SK-N-SH treated with all-trans-retinoic acid at 6 μM for 48 hours (cell line): ENCODE results near the gene MPI.

ENCODE experiments used
- ATAC-seq: fragments of 200-7000 bp; cut with Tn5 transposase; 3 replicates; pipeline ENCODE4 v1.9.1; 2020; ENCODE audit warnings: mild to moderate bottlenecking, moderate library complexity
- ARNTL ChIP-seq: fragments of 450-650 bp; formaldehyde crosslinking; IDR thresholded peaks from 2 replicates; pipeline ENCODE4 v1.5.0; 2020; ENCODE audit warnings: low read depth, mild to moderate bottlenecking, moderate library complexity, borderline replicate concordance
- BACH2 ChIP-seq: fragments of 250-450 bp; sonication (Bioruptor Pico); IDR thresholded peaks from 2 replicates; pipeline ENCODE4 v1.9.0; 2021; ENCODE audit warnings: mild to moderate bottlenecking, borderline replicate concordance
- CREB5 ChIP-seq: fragments of 250-450 bp; sonication (Bioruptor Pico); IDR thresholded peaks from 2 replicates; pipeline ENCODE4 v1.5.1; 2020; ENCODE audit warnings: low read depth, mild to moderate bottlenecking, moderate library complexity
- CSDC2 ChIP-seq: fragments of 250-450 bp; sonication (Bioruptor Pico); IDR thresholded peaks from 2 replicates; pipeline ENCODE4 v1.5.0; 2020; ENCODE audit warnings: mild to moderate bottlenecking, moderate library complexity
- CSRNP3 ChIP-seq: fragments of 250-450 bp; sonication (Bioruptor Pico); IDR thresholded peaks from 2 replicates; pipeline ENCODE4 v1.5.1; 2021; ENCODE audit warnings: mild to moderate bottlenecking, moderate library complexity
- ESRRG ChIP-seq: fragments of 250-450 bp; sonication (Bioruptor Pico); IDR thresholded peaks from 2 replicates; pipeline ENCODE4 v1.6.1; 2021; ENCODE audit warnings: mild to moderate bottlenecking
- GLIS3 ChIP-seq: fragments of 250-450 bp; sonication (Bioruptor Pico); IDR thresholded peaks from 2 replicates; pipeline ENCODE4 v1.5.0; 2020; ENCODE audit warnings: mild to moderate bottlenecking, moderate library complexity
- ISL1 ChIP-seq: fragments of 250-450 bp; sonication (Bioruptor Pico); IDR thresholded peaks from 2 replicates; pipeline ENCODE4 v2.1.2; 2022; ENCODE audit warnings: mild to moderate bottlenecking, moderate library complexity
- OSR1 ChIP-seq: fragments of 250-450 bp; sonication (Bioruptor Pico); IDR thresholded peaks from 2 replicates; pipeline ENCODE4 v1.8.0; 2022; ENCODE audit warnings: moderate library complexity, mild to moderate bottlenecking, inconsistent platforms
- PATZ1 ChIP-seq: fragments of 250-450 bp; sonication (Bioruptor Pico); IDR thresholded peaks from 2 replicates; pipeline ENCODE4 v1.8.0; 2020; ENCODE audit warnings: mild to moderate bottlenecking, moderate library complexity, borderline replicate concordance
- POU6F1 ChIP-seq: fragments of 250-450 bp; sonication (Bioruptor Pico); IDR thresholded peaks from 2 replicates; pipeline ENCODE4 v1.8.0; 2021; ENCODE audit warnings: low read depth, mild to moderate bottlenecking, moderate library complexity, borderline replicate concordance
- PPARA ChIP-seq: fragments of 250-450 bp; sonication (Bioruptor Pico); IDR thresholded peaks from 2 replicates; pipeline ENCODE4 v1.5.0; 2020; ENCODE audit warnings: mild to moderate bottlenecking, borderline replicate concordance
- RARB ChIP-seq: fragments of 250-450 bp; sonication (Bioruptor Pico); IDR thresholded peaks from 2 replicates; pipeline ENCODE4 v1.8.0; 2021; ENCODE audit warnings: mild to moderate bottlenecking, moderate library complexity
- SNAI2 ChIP-seq: fragments of 250-450 bp; sonication (Bioruptor Pico); IDR thresholded peaks from 2 replicates; pipeline ENCODE4 v1.5.0; 2020; ENCODE audit warnings: mild to moderate bottlenecking, moderate library complexity
- TOX ChIP-seq: fragments of 250-450 bp; sonication (Bioruptor Pico); IDR thresholded peaks from 2 replicates; pipeline ENCODE4 v1.8.0; 2021; ENCODE audit warnings: mild to moderate bottlenecking, moderate library complexity, borderline replicate concordance
- TSHZ2 ChIP-seq: fragments of 250-450 bp; sonication (Bioruptor Pico); IDR thresholded peaks from 2 replicates; pipeline ENCODE4 v1.5.0; 2020; ENCODE audit warnings: mild to moderate bottlenecking, moderate library complexity
- ZC3H10 ChIP-seq: fragments of 250-450 bp; sonication (Bioruptor Pico); IDR thresholded peaks from 2 replicates; pipeline ENCODE4 v1.5.1; 2021; ENCODE audit warnings: mild to moderate bottlenecking, moderate library complexity
- ZFP3 ChIP-seq: fragments of 250-450 bp; sonication (Bioruptor Pico); IDR thresholded peaks from 2 replicates; pipeline ENCODE4 v1.5.0; 2020; ENCODE audit warnings: mild to moderate bottlenecking, moderate library complexity
- ZFP30 ChIP-seq: fragments of 450-650 bp; formaldehyde crosslinking; IDR thresholded peaks from 2 replicates; pipeline ENCODE4 v1.5.0; 2022; ENCODE audit warnings: mild to moderate bottlenecking, moderate library complexity
- ZNF565 ChIP-seq: fragments of 450-650 bp; formaldehyde crosslinking; conservative IDR thresholded peaks from 2 replicates; pipeline ENCODE4 v1.5.0; 2020; ENCODE audit warnings: low read depth, mild to moderate bottlenecking, moderate library complexity
- ZNF70 ChIP-seq: fragments of 450-650 bp; formaldehyde crosslinking; IDR thresholded peaks from 2 replicates; pipeline ENCODE4 v1.5.0; 2020; ENCODE audit warnings: mild to moderate bottlenecking, moderate library complexity

MPI gene

GRCh38 chr15:74889883-74890664, at the start of gene MPI:
Gene MPI (plus strand): TSS chr15:74890042. CDS start chr15:74890074, 32 bp downstream.
- TF ChIP-seq OSR1 (CRISPR knock-in tag) (no peak), PPARA (CRISPR knock-in tag) (no peak), RARB (CRISPR knock-in tag) (no peak), ESRRG (CRISPR knock-in tag) (no peak), CSDC2 (0 out of 2 replicates have a peak, but pooled peaks have one; percentile 33), CREB5 (CRISPR knock-in tag) (no peak), BACH2 (CRISPR knock-in tag) (no peak)
- ATAC-seq = peak; percentile 99

- ATAC-seq = no peak
- TF ChIP-seq ZNF565 (CRISPR knock-in tag) = no peak
- no peak for TF ChIP-seq PATZ1 (CRISPR knock-in tag)
- TF ChIP-seq ZNF70 (CRISPR knock-in tag) = no peak
- TF ChIP-seq SNAI2 (CRISPR knock-in tag) = no peak
- TF ChIP-seq CSRNP3 (CRISPR knock-in tag) = no peak
- TF ChIP-seq ZC3H10 (CRISPR knock-in tag) = no peak
- no peak for TF ChIP-seq POU6F1 (CRISPR knock-in tag)
- no peak for TF ChIP-seq ESRRG (CRISPR knock-in tag)
- TF ChIP-seq TOX = no peak
- no peak for TF ChIP-seq ZFP3 (CRISPR knock-in tag)
- TF ChIP-seq PPARA (CRISPR knock-in tag) = no peak
- no peak for TF ChIP-seq CREB5 (CRISPR knock-in tag)
- no peak for TF ChIP-seq ARNTL (CRISPR knock-in tag)
- TF ChIP-seq BACH2 (CRISPR knock-in tag) = no peak
- no peak for TF ChIP-seq GLIS3
- no peak for TF ChIP-seq ZFP30 (CRISPR knock-in tag)
- TF ChIP-seq RARB (CRISPR knock-in tag) = no peak
These were observed 48.7 kb upstream of the MPI start for GRCh38 chr15:74840851-74841775.

GRCh38 chr15:74841891-74842373, 47.9 kb upstream of the MPI start:
- ATAC-seq = no peak
- TF ChIP-seq TOX (no peak), ZNF565 (CRISPR knock-in tag) (no peak), ESRRG (CRISPR knock-in tag) (no peak), CSRNP3 (CRISPR knock-in tag) (no peak), PPARA (CRISPR knock-in tag) (no peak), TSHZ2 (CRISPR knock-in tag) (no peak), BACH2 (CRISPR knock-in tag) (no peak), RARB (CRISPR knock-in tag) (no peak), SNAI2 (CRISPR knock-in tag) (no peak), OSR1 (CRISPR knock-in tag) (no peak), ISL1 (CRISPR knock-in tag) (no peak), ZFP30 (CRISPR knock-in tag) (no peak)
